Loucy (cell line): ENCODE results near the gene COL4A3.

Experiments
- H2AFZ ChIP-seq: fragments of 200-600 bp; sonication (generic); 2 replicates; pipeline ENCODE4 v1.6.0; 2016; ENCODE audit warnings: antibody characterized with exemption, mild to moderate bottlenecking, low read length, moderate library complexity
- H3F3A ChIP-seq: fragments of 200-600 bp; 2 replicates; pipeline ENCODE4 v1.6.0; 2016; ENCODE audit warnings: antibody characterized with exemption, low read depth, mild to moderate bottlenecking
- H3K27me3 ChIP-seq: fragments of 200-600 bp; sonication (generic); 2 replicates; pipeline ENCODE4 v1.6.1; 2014; ENCODE audit warnings: low read length, mild to moderate bottlenecking; ENCODE audit not compliant: insufficient read depth, poor library complexity, severe bottlenecking
- H3K36me3 ChIP-seq: fragments of 200-600 bp; sonication (generic); 2 replicates; pipeline ENCODE4 v1.6.1; 2016; ENCODE audit warnings: low read length; ENCODE audit not compliant: insufficient read depth
- H3K4me1 ChIP-seq: fragments of 200-600 bp; sonication (generic); 2 replicates; pipeline ENCODE4 v1.5.1; 2014; ENCODE audit warnings: low read length, mild to moderate bottlenecking; ENCODE audit not compliant: insufficient read depth, poor library complexity, severe bottlenecking
- H3K4me2 ChIP-seq: fragments of 200-600 bp; sonication (generic); 2 replicates; pipeline ENCODE4 v1.6.0; 2014; ENCODE audit warnings: antibody characterized with exemption, low read length, low read depth, mild to moderate bottlenecking; ENCODE audit not compliant: poor library complexity, severe bottlenecking
- H3K4me3 ChIP-seq: fragments of 200-600 bp; sonication (generic); 2 replicates; pipeline ENCODE4 v1.5.1; 2014; ENCODE audit warnings: low read length, mild to moderate bottlenecking, mixed read lengths; ENCODE audit not compliant: poor library complexity, severe bottlenecking
- H3K79me2 ChIP-seq: fragments of 200-600 bp; sonication (generic); 2 replicates; pipeline ENCODE4 v1.6.1; 2014; ENCODE audit warnings: low read length; ENCODE audit not compliant: insufficient read depth
- H3K9ac ChIP-seq: fragments of 200-600 bp; sonication (generic); 2 replicates; pipeline ENCODE4 v1.6.0; 2014; ENCODE audit warnings: mild to moderate bottlenecking, low read depth, low read length, moderate library complexity; ENCODE audit not compliant: poor library complexity, severe bottlenecking
- H3K9me2 ChIP-seq: fragments of 200-600 bp; sonication (generic); replicated peaks from 2 replicates; pipeline ENCODE4 v1.6.1; 2016; ENCODE audit warnings: low read depth, low read length, mixed read lengths
- H3K9me3 ChIP-seq: fragments of 200-600 bp; sonication (generic); 2 replicates; pipeline ENCODE4 v1.6.1; 2014; ENCODE audit warnings: mild to moderate bottlenecking, antibody characterized with exemption, low read length, low read depth; ENCODE audit not compliant: insufficient read depth
- H4K20me1 ChIP-seq: fragments of 200-600 bp; sonication (generic); 2 replicates; pipeline ENCODE4 v1.6.0; 2014; ENCODE audit warnings: antibody characterized with exemption, low read length, mild to moderate bottlenecking; ENCODE audit not compliant: insufficient read depth, poor library complexity, severe bottlenecking
- EZH2phosphoT487 ChIP-seq: fragments of 200-600 bp; IDR thresholded peaks from 2 replicates; pipeline ENCODE4 v1.6.1; 2018; ENCODE audit warnings: antibody characterized with exemption, mild to moderate bottlenecking, moderate library complexity, borderline replicate concordance
- TF ChIP-seq, protein P1 (sequence below): fragments of 200-600 bp; sonication (generic); conservative IDR thresholded peaks from 2 replicates; pipeline ENCODE4 v1.5.1; 2014; ENCODE audit warnings: mild to moderate bottlenecking, antibody characterized with exemption, low read length

The COL4A3 gene

DNA sequence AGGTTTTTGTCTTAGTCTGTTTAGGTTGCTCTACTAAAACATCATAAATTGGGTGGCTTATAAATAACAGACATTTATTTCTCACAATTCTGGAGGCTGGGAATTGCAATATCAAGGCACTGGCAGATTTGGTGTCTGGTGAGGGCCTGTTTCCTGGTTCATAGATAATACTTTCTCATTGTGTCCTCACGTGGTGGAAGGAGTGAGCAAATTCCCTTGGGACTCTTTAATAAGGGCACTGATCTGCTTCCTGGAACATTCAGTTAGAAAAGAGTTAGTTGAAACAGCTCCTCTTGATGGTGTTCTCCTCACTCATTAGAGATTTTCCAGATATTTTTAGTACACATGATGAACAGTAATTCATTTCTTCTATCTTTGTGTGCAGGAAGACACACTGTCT lies 22.3 kb downstream of the COL4A3 start:
- H4K20me1 ChIP-seq, result no peaks in the 10 kb centered on the region
- H3K27me3 ChIP-seq, result no peaks in the 10 kb centered on the region
- H3K36me3 ChIP-seq, result no peaks in the 10 kb centered on the region
- H3K79me2 ChIP-seq, result no peaks in the 10 kb centered on the region
- no peaks in the 10 kb centered on the region for H3F3A ChIP-seq
- no peaks in the 10 kb centered on the region for H3K4me1 ChIP-seq
- H2AFZ ChIP-seq, result no peak overlapping the region
- no peaks in the 10 kb centered on the region for H3K9me3 ChIP-seq
- H3K4me3 ChIP-seq, result no peak overlapping the region
- H3K9me2 ChIP-seq, result no peaks in the 10 kb centered on the region
- no peak overlapping the region for H3K4me2 ChIP-seq
- no peak for TF ChIP-seq EZH2phosphoT487
- TF ChIP-seq, protein P1, sequence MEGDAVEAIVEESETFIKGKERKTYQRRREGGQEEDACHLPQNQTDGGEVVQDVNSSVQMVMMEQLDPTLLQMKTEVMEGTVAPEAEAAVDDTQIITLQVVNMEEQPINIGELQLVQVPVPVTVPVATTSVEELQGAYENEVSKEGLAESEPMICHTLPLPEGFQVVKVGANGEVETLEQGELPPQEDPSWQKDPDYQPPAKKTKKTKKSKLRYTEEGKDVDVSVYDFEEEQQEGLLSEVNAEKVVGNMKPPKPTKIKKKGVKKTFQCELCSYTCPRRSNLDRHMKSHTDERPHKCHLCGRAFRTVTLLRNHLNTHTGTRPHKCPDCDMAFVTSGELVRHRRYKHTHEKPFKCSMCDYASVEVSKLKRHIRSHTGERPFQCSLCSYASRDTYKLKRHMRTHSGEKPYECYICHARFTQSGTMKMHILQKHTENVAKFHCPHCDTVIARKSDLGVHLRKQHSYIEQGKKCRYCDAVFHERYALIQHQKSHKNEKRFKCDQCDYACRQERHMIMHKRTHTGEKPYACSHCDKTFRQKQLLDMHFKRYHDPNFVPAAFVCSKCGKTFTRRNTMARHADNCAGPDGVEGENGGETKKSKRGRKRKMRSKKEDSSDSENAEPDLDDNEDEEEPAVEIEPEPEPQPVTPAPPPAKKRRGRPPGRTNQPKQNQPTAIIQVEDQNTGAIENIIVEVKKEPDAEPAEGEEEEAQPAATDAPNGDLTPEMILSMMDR, result no peak
- no peak overlapping the region for H3K9ac ChIP-seq

DNA sequence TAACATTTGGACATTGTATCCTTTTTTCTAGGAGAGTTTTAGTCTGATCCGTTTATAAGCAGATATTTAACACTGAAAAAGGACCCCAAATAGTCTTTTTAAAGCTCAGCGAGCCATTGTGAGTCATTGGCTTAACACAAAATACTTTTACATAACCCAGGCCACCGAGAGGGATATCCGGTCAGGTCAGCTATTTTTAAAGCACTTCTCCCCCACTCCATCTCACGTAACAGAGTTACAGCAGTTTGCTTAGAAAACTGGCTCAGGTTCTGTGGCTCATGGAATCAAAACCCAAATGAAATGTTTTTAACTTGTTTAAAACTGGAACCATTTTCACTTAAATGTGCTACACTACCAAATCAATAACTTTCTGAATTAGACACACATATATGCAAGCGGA lies 23.9 kb downstream of the COL4A3 start:
- H3K9ac ChIP-seq, result no peak overlapping the region

GRCh38 chr2:227191367-227191766 lies 26.9 kb downstream of the COL4A3 start:
- H4K20me1 ChIP-seq, result no peaks in the 10 kb centered on the region
- no peaks in the 10 kb centered on the region for H3F3A ChIP-seq
- H3K79me2 ChIP-seq, result no peaks in the 10 kb centered on the region
- H3K4me2 ChIP-seq, result no peak overlapping the region
- H3K27me3 ChIP-seq, result no peaks in the 10 kb centered on the region
- H2AFZ ChIP-seq, result no peak overlapping the region
- no peak for TF ChIP-seq EZH2phosphoT487
- TF ChIP-seq, protein P1, result no peak
- no peaks in the 10 kb centered on the region for H3K36me3 ChIP-seq
- H3K4me1 ChIP-seq, result no peaks in the 10 kb centered on the region
- H3K9me2 ChIP-seq, result no peaks in the 10 kb centered on the region
- H3K4me3 ChIP-seq, result no peak overlapping the region
- no peaks in the 10 kb centered on the region for H3K9me3 ChIP-seq
- no peak overlapping the region for H3K9ac ChIP-seq

More for the DNA sequence above, 23.9 kb downstream of the COL4A3 start:
- no peaks in the 10 kb centered on the region for H3K9me2 ChIP-seq
- no peaks in the 10 kb centered on the region for H3K79me2 ChIP-seq
- no peak overlapping the region for H3K4me3 ChIP-seq
- H3K9me3 ChIP-seq, result no peaks in the 10 kb centered on the region
- H3K4me2 ChIP-seq, result no peak overlapping the region
- H3K27me3 ChIP-seq, result no peaks in the 10 kb centered on the region
- H3K36me3 ChIP-seq, result no peaks in the 10 kb centered on the region
- no peaks in the 10 kb centered on the region for H4K20me1 ChIP-seq
- TF ChIP-seq EZH2phosphoT487, result no peak
- H3F3A ChIP-seq, result no peaks in the 10 kb centered on the region
- H3K4me1 ChIP-seq, result no peaks in the 10 kb centered on the region
- no peak overlapping the region for H2AFZ ChIP-seq

DNA sequence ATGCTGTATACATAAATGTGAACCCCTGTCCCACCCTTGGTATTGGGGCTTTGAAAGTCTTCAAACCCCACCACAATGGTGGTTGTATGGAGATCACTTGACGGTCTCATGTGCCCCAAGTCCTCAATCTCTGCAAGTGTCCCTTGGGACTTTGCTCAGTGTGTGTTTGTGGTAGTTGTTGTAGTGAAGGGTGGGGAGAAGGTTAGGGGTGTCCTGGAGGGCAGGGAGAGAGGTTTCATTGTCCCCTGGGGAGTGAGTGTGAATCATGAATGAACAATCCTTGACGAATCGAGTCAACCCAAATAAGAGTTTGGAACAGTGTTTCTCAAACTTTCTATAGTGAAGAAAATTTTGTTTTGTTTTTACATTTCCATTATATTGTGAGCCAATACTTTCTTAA lies 28.1 kb downstream of the COL4A3 start:
- H3K79me2 ChIP-seq, result no peaks in the 10 kb centered on the region
- no peaks in the 10 kb centered on the region for H3K9me2 ChIP-seq
- no peaks in the 10 kb centered on the region for H3K36me3 ChIP-seq
- no peak overlapping the region for H3K4me2 ChIP-seq
- no peak for TF ChIP-seq EZH2phosphoT487
- TF ChIP-seq, protein P1, result no peak
- H3K4me3 ChIP-seq, result no peak overlapping the region
- no peaks in the 10 kb centered on the region for H3K27me3 ChIP-seq
- no peaks in the 10 kb centered on the region for H3F3A ChIP-seq
- no peaks in the 10 kb centered on the region for H3K9me3 ChIP-seq
- no peak overlapping the region for H2AFZ ChIP-seq
- no peaks in the 10 kb centered on the region for H3K4me1 ChIP-seq
- no peak overlapping the region for H3K9ac ChIP-seq
- no peaks in the 10 kb centered on the region for H4K20me1 ChIP-seq
